CD4-positive, alpha-beta T cell treated with Interleukin-10 for 1 hour (primary cell): Measurements from ENCODE around the gene LOC101059915.

Experiments used
- DNase-seq: peaks from one replicate; pipeline ENCODE4 v3.0.0-alpha.2; 2020

Gene LOC101059915

DNA sequence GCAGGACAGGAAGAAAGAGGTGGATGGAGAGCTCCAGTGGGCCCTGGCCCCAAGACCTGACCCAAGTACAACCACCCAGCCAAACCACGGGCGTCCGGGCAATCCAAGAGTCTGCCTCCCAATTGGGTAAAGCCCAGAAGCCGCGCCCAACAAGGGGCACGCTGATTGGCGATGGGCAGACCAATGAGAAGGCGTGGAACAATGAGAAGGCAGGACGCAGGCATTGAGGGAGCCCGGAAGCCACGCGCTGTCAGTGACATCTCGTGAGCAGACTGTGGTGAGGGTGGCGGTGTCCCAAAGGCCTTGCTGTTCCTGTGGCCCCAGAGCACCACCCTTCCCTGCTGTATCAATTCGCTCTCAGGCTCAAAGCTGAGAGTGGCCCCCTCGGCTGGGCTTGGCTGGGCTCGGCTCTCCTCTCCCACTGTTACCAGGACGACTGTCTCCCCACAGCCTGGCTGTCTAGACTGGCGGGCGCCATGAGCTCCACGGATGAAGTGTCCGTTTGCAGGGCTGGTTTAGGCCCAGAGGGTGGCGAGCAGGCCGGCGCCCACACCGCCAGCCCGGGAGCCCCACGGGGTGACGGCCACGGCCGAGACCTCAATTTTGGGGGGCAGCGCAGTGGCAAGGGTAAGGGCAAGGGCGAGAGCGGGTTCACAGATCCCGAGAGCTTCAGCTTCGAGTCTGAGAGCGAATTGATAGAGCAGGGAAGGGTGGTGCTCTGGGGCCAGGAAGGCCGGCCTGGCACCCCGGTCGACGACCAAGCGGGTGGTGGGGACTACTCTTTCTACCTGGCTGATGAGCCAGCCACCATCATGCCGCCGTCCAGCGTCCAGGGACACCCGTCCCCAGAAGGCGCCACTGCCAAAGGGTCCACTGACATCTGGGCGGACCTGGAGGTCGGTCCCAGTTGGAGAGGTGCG, at the start of gene LOC101059915:
Gene LOC101059915 (plus strand): TSS at position 219 of the 920 bp plus-strand sequence.
- DNase-seq = no peak

DNA sequence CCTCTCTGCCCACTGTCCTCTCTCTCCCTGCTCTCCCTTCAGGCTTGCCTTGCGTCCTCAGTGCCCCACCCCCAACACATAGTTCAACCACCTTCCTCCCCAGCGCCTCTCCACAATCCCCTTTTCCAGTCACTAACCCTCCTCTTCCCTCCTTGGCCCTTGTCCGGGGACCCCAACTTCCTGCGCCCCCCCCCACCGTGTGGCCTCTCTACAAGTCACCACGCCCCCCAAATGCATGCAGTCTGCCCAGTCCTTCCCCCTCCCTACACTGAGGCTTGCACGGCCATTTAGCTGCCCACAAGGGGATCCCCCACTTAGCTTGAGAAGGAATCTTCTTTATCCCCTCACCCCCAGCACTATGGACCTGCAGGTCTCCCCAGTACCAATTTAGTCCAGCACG, 49.6 kb upstream of the LOC101059915 start:
- no peak for DNase-seq

DNA sequence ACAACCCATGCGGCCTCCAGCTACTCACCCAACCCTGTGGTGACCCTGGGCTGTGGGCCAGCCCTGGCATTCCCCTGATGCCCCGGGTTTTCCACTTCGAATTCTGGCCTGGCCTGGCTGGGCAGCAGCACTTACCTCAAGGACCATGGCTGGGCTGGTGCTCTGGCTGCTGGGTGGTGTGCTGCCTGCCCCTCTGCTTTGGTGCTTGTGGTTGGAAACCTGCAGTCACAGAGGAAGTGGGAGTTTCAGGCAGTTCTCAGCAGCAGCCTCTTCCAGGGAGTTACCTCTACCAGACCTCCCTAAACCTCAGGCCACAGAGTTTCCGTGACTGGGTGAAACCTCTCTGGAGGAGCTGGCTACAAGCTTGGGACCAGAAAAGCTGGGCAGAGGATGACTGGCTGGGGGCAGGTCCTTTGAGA, 49.0 kb upstream of the LOC101059915 start, which contains the start of gene CXCR3:
Gene CXCR3 (minus strand): TSS at position 209 of the 419 bp plus-strand sequence. CDS start 62 bp downstream, at position 147.
- peak; percentile 53 for DNase-seq

DNA sequence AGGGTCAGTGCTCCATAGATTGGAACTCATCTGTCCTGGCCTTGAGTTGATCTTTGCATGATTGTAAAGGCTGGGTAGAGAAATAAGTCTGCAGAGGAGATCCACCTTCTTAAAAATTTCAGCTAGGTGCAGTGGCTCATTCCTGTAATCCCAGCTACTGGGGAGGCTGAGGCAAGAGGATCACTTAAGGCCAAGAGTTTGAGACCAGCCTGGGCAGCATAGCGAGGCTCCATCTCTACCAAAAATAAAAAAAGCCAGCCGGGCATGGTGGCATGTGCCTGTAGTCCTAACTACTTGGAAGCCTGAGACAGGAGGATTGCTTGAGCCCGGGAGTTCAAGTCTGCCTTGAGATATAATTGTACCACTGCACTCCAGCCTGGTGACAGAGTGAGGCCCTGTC, 48.6 kb upstream of the LOC101059915 start:
- no peak for DNase-seq

DNA sequence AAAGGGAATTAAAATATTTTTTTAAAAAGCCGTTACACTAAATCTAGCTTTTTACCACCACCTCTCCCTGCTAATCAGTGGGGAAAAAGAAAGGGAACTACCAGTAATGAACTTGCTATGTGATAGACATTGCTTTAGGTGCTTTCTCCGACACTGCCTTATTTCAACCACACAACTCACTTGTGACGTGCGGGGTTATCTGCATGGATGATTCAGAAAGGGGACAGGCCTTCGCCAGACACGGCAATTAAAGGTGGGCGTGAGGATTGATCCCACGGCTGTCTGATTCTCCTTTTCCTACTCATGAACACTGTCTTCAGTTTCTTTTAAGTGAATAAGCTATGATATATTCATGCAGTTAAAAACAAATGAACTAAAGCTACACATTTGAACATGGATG, 48.2 kb upstream of the LOC101059915 start:
- DNase-seq = peak; percentile 57

DNA sequence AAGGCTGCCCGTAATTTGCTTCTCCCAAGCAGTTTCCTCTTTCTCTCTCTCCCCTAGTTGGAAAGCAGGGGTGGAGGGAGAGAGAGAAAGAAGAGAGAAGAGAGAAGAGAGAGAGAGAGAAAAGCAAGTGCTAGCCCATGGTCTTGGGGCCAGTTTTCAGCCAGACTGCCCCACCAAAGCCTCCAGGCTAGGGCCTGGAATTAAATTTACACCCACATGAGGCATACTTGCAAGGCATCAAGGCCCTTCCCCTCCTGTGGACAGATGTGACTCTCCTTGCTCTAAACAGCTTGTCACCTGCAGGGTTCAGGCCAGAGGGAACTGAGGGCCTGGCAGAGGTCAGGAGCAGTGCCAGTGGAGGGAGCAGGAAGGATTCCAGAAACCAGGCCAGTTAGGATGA, 47.4 kb upstream of the LOC101059915 start:
- no peak for DNase-seq

DNA sequence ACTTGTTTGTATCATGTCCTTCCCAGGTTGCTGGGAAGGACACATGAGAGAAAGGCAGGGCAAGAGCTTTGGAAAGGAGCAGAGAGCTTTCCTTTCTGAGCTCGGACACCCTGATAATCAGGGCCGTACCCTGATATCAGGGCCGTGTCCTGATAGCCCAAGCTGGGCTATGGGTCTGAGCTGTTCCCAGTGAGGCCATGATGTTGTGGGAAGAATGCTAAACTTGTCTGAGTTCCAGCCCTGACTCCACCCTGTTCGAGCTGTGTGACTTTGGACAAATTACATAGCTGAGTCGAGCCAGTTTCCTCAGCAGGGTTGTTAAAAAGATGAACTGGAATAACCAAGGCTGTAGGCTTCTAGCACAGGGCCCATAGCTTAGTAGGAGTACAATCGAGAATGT, 45.7 kb upstream of the LOC101059915 start:
- no peak for DNase-seq

DNA sequence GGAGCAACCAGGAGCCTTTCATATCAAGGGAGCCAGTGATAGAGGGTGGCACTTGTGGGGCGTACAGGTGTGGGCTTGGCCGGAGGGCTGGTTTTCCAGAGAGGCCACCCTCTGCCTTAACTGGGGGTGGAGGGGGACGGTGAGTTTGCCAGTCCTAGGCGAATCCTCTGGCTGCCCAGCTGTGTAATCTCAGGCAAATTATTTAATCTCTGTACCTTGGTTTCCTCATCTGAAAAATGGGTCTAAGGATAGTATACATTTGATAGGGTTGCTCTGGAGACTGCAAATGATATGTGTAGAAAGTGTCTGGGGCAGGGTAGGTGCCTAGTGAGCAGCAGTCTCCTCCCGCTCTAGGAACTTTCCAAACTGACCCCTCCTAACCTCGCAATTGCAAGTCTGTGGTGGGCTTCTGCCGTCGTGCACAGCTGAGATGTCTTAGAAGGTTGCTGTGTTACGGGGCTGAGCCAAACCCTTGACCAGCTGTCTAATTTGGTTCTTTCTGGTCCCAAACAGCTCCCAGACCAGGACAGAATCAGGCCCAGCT, 45.2 kb upstream of the LOC101059915 start:
- DNase-seq = no peak

DNA sequence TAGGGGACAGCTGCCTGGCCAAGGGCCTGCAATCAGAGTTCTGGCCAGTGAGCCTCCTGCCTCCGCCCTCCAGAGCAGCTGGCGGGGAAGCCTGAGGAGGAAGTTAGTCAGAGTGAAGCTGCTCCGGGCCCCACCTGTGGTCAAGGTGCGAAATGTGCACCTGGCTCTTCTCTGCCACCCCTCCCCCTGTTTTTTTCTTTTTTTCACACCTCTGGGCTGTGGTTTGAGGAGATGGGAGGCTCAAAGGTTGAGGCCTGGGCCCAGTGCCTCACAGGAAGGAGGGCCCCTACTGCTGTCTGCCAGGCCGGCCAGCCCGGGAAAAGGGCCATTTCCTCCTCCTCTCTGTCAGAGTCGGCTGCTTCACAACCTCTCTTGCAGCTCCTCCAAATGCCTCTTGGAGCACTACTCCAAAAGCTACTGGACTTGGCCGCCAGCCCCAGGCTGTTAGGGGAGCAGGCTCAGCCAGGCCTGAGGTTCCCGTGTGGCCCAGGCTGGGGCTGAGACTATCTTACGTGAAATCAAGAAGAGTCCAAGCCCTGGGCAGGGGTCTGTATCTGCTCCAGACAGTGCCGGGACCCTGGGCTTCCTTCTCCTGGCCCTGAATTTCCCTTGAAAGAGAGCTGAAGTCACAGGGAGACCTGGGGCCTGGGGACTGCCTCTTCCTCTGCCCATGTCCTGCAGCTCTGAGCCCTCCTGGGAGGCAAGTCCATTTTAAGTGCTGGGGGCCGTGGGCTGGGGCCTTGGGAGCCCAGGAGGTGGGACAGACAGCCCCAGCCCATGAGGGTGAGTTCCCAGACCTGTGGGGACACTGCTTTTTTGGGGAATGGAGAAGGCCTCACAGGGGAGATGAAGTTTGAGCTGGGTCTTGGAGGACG, 44.5 kb upstream of the LOC101059915 start:
- peak; percentile 83 for DNase-seq

DNA sequence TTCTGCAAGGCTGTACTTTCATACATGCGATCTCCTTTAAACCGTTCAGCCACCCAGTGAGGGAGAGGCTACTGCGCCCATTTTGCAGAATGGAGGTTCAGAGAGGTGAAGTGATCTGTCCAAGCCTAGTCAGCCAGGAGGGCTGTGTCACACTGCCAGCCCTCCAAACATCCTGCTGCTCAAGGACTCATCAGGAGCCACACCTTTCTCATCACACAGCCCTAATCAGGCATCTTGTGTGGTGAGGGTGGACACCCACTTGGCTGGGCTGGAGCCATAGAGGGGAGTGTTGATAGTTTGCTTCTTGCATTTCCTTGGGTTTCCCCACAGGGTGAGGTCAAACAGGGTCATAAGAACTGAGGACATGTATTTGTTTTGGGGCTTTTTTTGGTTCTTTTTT, 43.6 kb upstream of the LOC101059915 start:
- DNase-seq = peak; percentile 40

DNA sequence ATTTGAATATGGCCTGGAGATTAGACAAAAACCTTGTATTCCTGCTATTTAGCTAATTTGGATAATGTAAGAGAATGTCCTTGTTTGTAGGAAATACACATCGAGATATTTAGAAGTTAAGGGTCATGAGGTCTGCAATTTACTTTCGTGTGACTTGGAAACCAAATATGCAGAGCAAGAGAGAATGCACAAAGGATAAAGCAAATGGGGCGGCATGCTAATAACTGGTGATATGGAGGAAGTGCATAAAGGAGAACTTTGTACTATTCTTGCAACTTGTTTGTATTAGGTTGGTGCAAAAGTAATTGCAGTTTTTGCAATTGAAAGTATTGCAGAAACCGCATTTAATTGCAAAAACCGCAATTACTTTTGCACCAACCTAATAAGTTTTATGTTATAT, 41.9 kb upstream of the LOC101059915 start:
- DNase-seq = no peak

DNA sequence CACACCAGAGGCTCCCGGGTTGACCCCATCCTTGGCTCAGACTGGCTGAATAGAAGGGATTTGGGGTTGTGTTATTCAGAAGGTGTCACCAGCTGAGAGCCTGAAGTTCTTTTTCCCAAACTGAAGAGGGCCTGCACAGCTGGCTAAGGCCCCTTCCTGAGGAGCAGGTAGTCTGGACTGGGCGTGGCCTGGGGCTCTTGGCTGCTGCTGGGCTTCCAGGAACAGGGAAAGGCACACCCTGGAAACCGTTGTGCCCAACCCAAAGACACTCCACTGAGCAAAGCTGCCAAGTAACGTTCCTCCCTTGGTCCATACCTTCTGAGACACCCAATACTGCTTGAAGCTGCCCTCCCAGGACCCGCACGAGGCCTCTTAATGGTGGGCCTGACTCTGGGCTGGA, 40.8 kb upstream of the LOC101059915 start:
- no peak for DNase-seq

DNA sequence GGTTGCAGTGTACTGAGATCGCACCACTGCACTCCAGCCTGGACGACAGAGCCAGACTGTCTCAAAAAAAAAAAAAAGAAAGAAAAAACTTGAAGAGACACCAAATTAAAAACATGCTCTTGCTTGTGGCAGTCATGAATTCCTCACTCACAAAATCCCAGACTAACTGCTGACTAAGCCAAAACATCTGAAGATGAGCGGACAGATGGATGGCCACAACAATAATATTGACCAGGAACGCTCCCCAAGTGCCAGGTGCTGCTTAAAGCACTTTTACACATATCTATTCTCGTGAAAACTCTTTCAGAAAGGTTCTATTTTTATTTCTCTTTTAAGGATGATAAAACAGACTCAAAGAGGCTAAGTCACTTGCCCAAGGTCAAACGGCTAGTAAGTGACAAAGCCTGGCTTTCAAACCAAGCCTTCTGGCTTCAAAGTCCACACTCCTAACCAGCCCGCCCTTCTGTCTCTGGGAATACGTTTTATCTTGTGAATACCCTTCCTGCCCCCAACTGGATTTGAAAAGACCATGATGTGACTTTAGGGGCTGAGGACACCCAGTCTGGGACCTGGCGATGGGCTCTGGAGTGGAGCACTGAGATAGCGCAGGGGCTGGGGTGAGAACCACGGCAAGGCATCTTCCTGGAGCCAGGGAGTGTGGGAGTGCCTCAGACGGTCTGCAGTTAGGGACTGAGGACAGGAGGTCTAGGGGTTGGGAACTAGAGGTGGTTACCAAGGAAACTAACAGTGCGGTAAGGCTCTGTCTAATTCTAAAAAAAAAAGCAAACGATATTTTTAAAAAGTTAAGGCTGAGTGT, 39.5 kb upstream of the LOC101059915 start:
- DNase-seq = no peak

DNA sequence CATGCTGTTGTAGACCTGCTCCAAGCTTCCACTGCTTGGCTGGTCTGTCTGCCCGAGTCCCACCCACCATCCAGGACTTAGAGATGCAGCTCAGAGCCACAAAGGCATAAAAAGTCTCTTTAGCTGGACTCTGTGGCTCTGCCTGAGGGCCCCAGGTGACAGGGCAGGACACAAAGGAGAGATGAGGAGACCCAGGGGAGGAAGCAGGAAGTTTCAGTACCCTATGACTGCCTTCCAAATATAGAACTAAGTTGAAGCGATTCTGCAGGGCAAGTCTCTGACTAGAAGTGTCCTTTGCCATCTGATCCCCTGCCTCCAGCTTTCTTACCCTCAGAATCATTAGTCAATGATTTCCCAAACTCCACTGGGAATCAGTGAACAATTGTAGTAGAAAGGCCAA, 37.9 kb upstream of the LOC101059915 start:
- DNase-seq = no peak

DNA sequence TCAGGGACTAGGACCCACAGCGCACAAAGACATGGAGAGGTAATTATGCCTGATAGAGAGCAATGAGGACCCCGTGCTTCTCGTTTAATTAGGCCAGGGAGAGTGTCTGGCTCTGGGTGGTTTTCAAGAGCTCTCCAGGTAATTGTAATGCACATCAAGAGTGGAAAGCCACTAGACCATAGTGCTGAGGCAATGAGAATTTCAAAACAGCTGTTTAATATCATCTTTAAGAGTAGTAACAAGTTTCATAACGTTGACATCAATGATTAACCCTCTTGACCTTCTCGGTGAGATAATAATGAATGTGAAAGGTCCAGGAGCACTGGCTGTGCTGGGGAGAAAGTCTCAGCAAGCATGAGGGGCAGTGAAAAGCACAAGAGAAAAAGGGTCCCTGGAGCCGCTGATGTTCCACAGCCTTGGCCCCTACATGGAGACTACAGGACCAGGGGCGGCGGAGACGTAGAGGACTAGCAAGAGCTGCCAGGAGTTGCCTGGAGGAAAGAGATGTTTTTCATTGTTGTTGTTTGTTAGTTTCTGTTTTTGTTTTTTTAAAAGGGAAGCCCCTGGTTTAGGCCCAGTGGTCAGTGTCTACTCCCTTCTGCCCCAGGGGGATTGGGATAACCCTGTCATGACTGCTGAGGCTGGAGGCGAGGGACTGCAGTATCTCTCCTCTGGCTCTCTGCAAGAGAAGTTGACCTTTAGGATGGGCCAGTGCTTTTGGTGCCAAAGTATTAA, 34.3 kb upstream of the LOC101059915 start:
- DNase-seq = no peak

DNA sequence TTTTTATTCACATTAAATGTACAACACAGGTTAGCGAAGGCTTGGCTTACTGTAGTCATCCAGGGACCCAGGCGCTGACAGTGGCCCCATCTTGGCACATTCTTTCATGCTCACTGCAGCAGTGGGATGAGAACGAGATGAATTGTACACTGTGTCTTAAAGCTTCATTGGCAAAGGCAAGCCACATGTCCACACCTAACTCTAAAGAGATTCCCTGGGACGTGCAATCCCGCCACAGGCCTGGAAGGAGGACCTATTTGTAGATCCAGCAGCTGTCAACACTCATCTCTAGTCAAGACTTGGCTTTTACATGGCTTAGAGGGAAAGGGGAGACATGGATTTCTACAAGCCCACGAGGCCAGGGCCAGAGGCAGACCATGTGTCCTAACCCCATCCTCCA, 33.0 kb upstream of the LOC101059915 start:
- no peak for DNase-seq

DNA sequence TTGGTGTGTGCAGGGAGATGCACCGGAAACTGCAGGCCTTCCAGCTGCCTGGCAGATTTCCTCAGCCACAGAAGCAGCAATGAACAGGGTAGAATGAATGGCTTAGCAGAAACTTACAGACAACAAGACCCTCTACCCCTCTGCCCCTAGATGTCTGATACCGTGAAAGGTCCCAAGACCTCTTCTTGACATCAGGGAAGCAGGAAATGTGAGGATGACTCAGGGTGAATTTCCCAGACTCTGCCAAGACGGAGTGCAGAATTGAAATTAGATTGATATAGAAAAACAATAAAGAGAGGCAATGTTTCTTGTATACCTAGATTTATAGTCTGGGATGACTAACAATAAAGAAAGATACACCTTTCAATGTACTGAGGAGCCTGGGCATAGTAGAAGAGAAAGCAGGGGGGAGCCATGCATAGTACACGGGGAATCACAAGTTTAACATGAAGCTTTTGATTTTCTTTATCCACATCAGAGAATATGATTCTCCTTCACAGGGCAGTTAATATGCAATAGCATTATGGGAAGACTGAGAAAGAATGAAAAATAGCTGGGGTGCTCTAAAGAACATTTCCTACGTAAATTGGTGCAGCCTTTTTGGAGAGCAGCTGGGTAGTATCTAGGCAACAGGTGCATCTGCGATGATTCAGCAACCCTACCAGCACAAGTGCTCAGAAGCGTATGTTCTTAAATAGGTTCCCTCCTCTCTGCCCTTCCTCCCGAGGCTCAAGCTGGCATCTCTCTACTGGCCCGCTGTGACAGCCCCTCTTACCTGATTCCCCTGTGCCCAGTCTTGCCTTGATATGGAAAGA, 30.7 kb upstream of the LOC101059915 start:
- DNase-seq = no peak

DNA sequence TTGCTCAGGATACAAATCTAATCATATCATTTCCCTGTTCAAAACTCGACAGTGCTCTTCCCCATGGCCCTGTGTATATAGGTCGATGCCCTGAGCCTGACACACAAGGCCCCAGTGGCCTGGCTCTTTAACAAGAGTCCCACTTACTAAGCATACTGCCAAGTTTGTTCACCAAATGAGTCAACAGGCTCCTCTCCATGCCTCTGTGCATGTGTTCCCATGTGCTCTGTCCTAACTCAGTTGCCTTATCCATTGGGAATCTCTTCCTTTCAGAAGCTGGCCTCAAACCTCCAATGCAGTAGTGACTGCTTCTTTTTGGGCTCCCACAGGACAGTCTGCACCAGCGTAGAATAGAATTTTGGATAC, 30.1 kb upstream of the LOC101059915 start:
- no peak for DNase-seq

DNA sequence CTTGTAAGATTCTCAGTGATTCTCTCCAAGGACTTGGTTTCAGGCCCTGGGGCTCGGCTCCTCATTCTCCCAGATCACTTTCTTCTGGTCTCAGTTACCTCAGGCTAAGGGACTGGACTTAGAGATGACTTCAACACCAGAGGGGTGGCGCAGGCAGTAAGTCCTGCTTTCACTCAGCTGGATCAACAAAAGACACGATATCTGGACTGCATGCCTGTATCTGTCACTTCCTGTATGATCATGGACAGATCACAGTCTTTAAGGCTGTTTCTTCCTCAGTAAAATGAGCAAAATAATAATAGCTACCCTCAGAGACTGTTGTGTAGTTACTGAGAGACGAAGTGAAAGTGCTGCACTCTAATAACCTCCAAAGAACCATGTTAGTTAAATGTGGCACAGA, 29.5 kb upstream of the LOC101059915 start:
- no peak for DNase-seq

DNA sequence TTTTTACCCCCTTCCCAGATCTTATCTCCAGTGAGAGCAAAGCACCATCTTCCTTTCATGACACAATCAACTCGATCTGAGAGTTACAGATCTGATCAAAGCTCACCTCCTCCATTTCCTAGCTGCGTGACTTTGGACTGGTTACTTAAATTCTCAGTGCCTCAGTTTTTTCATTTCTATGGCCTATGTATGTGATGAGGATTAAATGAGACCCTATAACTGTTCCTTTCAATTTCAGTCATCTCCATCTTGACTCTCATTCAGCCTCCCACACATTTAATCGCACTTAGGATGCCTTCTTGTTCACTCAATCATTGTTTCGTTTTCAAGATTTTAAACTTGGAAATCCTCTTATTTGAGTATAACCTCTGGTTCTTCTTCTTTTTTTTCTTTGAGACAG, 28.9 kb upstream of the LOC101059915 start:
- DNase-seq = no peak

DNA sequence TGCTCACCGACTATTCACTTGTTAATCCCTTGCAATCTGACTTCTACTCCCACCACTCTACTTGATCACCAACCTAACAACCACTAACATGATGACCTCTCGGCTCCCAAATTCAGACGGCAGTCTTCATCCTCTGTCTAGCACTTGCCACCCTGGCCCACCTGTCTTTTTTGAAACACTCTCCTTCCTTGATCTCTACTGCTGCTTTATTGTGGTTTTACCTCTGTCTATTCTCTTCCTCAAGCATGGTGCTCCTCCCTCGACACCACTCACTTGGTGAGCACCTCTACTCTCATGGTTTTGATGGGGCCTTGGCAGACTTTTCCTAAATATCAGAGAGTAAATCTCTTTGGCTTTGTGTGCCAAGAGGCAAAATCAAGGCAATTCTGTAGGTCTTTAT, 27.3 kb upstream of the LOC101059915 start:
- DNase-seq = no peak
